H1 (cell line): ENCODE measurements around the gene KIF5A. TPM values are rescaled to one million over a fixed set of nuclear protein-coding genes. Genes with fewer than 3 reads are reported as not detected.
A peak's percentile ranks its signal among the peaks of the same experiment; 100 is the strongest.

Source experiments
- CTCF ChIA-PET: fragments of 300-600 bp; sonication (Branson Sonifier 250); formaldehyde crosslinking; loops from one replicate; lab custom pipeline; 2021; ENCODE audit not compliant: partially characterized antibody; lab: Charles Lee
- POLR2A ChIA-PET: fragments of 300-600 bp; sonication (Branson Sonifier 250); formaldehyde crosslinking; loops from one replicate; lab custom pipeline; 2021; ENCODE audit warnings: inconsistent platforms; ENCODE audit not compliant: partially characterized antibody; lab: Charles Lee
- DNase-seq, 2 experiments: peaks; one replicate each; pipeline versions ENCODE4 v3.0.0 to v3.0.0-alpha.2; 2010 to 2022; ENCODE audit warnings: low spot score in 2 of 2, low read depth in 1 of 2, mixed read lengths in 1 of 2
- FAIRE-seq: peaks from 2 replicates; lab custom pipeline; 2011; peaks lifted over from hg19 to GRCh38; lab: Jason Lieb, UNC
- H2AFZ ChIP-seq: 2 replicates; pipeline ENCODE4 v1.8.1; 2012; ENCODE audit warnings: low read length, inconsistent platforms
- H2AK5ac ChIP-seq: 2 replicates; pipeline ENCODE4 v1.6.1; 2013; ENCODE audit warnings: low read depth, low read length
- H2BK120ac ChIP-seq: replicated peaks from 2 replicates; pipeline ENCODE3; 2013; ENCODE audit warnings: low read depth, low read length, inconsistent platforms
- H2BK12ac ChIP-seq: 2 replicates; pipeline ENCODE4 v1.6.1; 2013; ENCODE audit warnings: low read depth, low read length
- H2BK15ac ChIP-seq: 2 replicates; pipeline ENCODE4 v1.6.1; 2013; ENCODE audit warnings: low read length
- H2BK20ac ChIP-seq: 2 replicates; pipeline ENCODE4 v1.6.1; 2013; ENCODE audit warnings: low read length
- H2BK5ac ChIP-seq: 2 replicates; pipeline ENCODE4 v1.6.1; 2013; ENCODE audit warnings: low read depth, low read length
- H3K14ac ChIP-seq: 2 replicates; pipeline ENCODE4 v1.6.1; 2013; ENCODE audit warnings: inconsistent platforms; ENCODE audit not compliant: insufficient read length
- H3K18ac ChIP-seq: 2 replicates; pipeline ENCODE4 v1.6.1; 2013; ENCODE audit warnings: low read length; ENCODE audit errors: extremely low read depth
- H3K23ac ChIP-seq: 2 replicates; pipeline ENCODE4 v1.6.1; 2013; ENCODE audit warnings: inconsistent platforms; ENCODE audit not compliant: insufficient read length
- H3K23me2 ChIP-seq: 2 replicates; pipeline ENCODE4 v1.6.1; 2013; ENCODE audit warnings: low read depth, low read length
- H3K27ac ChIP-seq: 2 replicates; pipeline ENCODE4 v1.6.1; 2011; ENCODE audit warnings: low read depth, low read length, inconsistent platforms
- H3K27me3 ChIP-seq, 4 experiments: replicated peaks in 1 of 4; 1 replicate in 1 of 4; 2 replicates in 3 of 4; pipeline versions ENCODE4 v1.6.1 to v1.8.1; 2011 to 2013; ENCODE audit warnings: low read length in 3 of 4, mild to moderate bottlenecking in 3 of 4, inconsistent platforms in 2 of 4, mixed read lengths in 2 of 4, moderate library complexity in 1 of 4; ENCODE audit not compliant: control insufficient read depth in 3 of 4, insufficient read depth in 3 of 4; ENCODE audit errors: extremely low read depth in 1 of 4
- H3K36me3 ChIP-seq, 4 experiments: 2 replicates each; pipeline versions ENCODE4 v1.6.1 to v1.8.1; 2011 to 2013; ENCODE audit warnings: mild to moderate bottlenecking in 4 of 4, low read length in 3 of 4, moderate library complexity in 2 of 4, control low read depth in 1 of 4, inconsistent platforms in 1 of 4; ENCODE audit not compliant: insufficient read depth in 4 of 4, control insufficient read depth in 2 of 4
- H3K4ac ChIP-seq: replicated peaks from 2 replicates; pipeline ENCODE3; 2013; ENCODE audit warnings: low read length, low read depth, mixed read lengths, inconsistent platforms; ENCODE audit not compliant: insufficient read length
- H3K4me1 ChIP-seq, 4 experiments: replicated peaks in 1 of 4; 1 replicate in 1 of 4; 2 replicates in 3 of 4; pipeline versions ENCODE4 v1.6.1 to v1.8.1; 2011 to 2013; ENCODE audit warnings: low read length in 3 of 4, inconsistent platforms in 2 of 4, mixed read lengths in 1 of 4; ENCODE audit not compliant: insufficient read depth in 4 of 4, control insufficient read depth in 3 of 4
- H3K4me2 ChIP-seq, 2 experiments: 2 replicates each; pipeline versions ENCODE4 v1.6.1 to v1.8.1; 2011 to 2013; ENCODE audit warnings: low read depth in 2 of 2, low read length in 2 of 2, control low read depth in 1 of 2, inconsistent platforms in 1 of 2, mild to moderate bottlenecking in 1 of 2; ENCODE audit not compliant: insufficient read depth in 1 of 2
- H3K4me3 ChIP-seq, 4 experiments: fragments of 200-600, 300-600 bp in 1 of 4; sonication (generic), shearing (Covaris generic), sonication (Bioruptor Twin) in 1 of 4; 2 replicates each; pipeline versions ENCODE4 v1.5.1 to v1.8.1; 2011 to 2016; ENCODE audit warnings: low read length in 4 of 4, low read depth in 3 of 4, control low read depth in 2 of 4, inconsistent platforms in 2 of 4, mild to moderate bottlenecking in 2 of 4, mixed read lengths in 1 of 4, moderate library complexity in 1 of 4; ENCODE audit not compliant: insufficient read depth in 2 of 4; ENCODE audit errors: extremely low read depth in 1 of 4
- H3K56ac ChIP-seq: replicated peaks from 2 replicates; pipeline ENCODE3; 2013; ENCODE audit warnings: low read depth, mild to moderate bottlenecking, mixed read lengths, low read length, inconsistent platforms; ENCODE audit not compliant: insufficient read length
- H3K79me1 ChIP-seq: 2 replicates; pipeline ENCODE4 v1.6.1; 2013; ENCODE audit warnings: low read depth, low read length, control low read depth
- H3K79me2 ChIP-seq, 2 experiments: 2 replicates each; pipeline versions ENCODE4 v1.6.1 to v1.8.1; 2012 to 2013; ENCODE audit warnings: low read length in 2 of 2, mild to moderate bottlenecking in 2 of 2, inconsistent platforms in 1 of 2; ENCODE audit not compliant: insufficient read depth in 2 of 2, control insufficient read depth in 1 of 2
- H3K9ac ChIP-seq, 4 experiments: replicated peaks in 1 of 4; 1 replicate in 1 of 4; 2 replicates in 3 of 4; pipeline versions ENCODE4 v1.6.1 to v1.8.1; 2011 to 2013; ENCODE audit warnings: low read depth in 3 of 4, low read length in 3 of 4, control low read depth in 2 of 4, mild to moderate bottlenecking in 2 of 4, moderate library complexity in 2 of 4, inconsistent platforms in 1 of 4; ENCODE audit errors: extremely low read depth in 1 of 4
- H3K9me3 ChIP-seq, 2 experiments: 2 replicates each; pipeline versions ENCODE4 v1.6.1 to v1.8.1; 2012 to 2013; ENCODE audit warnings: mild to moderate bottlenecking in 2 of 2, moderate library complexity in 2 of 2, control low read depth in 1 of 2, inconsistent platforms in 1 of 2, low read depth in 1 of 2, low read length in 1 of 2, mixed read lengths in 1 of 2; ENCODE audit not compliant: insufficient read depth in 2 of 2
- H4K20me1 ChIP-seq, 2 experiments: replicated peaks in 1 of 2; 2 replicates each; pipeline versions ENCODE3 to v1.8.1; 2011 to 2013; ENCODE audit warnings: inconsistent platforms in 2 of 2, low read length in 2 of 2, mild to moderate bottlenecking in 1 of 2; ENCODE audit not compliant: insufficient read depth in 2 of 2, control insufficient read depth in 1 of 2
- H4K5ac ChIP-seq: 2 replicates; pipeline ENCODE4 v1.6.1; 2013; ENCODE audit warnings: low read length, low read depth, mixed read lengths, inconsistent platforms; ENCODE audit not compliant: insufficient read length
- H4K8ac ChIP-seq: 2 replicates; pipeline ENCODE4 v1.8.0; 2013; ENCODE audit warnings: mild to moderate bottlenecking, moderate library complexity, low read length, inconsistent platforms; ENCODE audit not compliant: insufficient read depth; ENCODE audit errors: extremely low read depth
- H4K91ac ChIP-seq: replicated peaks from 2 replicates; pipeline ENCODE3; 2013; ENCODE audit warnings: low read length, mixed read lengths, inconsistent platforms; ENCODE audit not compliant: insufficient read length
- KDM4A ChIP-seq: IDR thresholded peaks from one replicate; pipeline ENCODE4 v1.7.1; 2012; ENCODE audit warnings: low read depth, mild to moderate bottlenecking, moderate library complexity, low read length, inconsistent platforms; ENCODE audit not compliant: severe bottlenecking
- PHF8 ChIP-seq: fragments of 200-600 bp; sonication (generic); conservative IDR thresholded peaks from 2 replicates; pipeline ENCODE4 v1.7.1; 2012; ENCODE audit warnings: low read depth, mild to moderate bottlenecking, inconsistent platforms, low read length, moderate library complexity
- TAF1 ChIP-seq: IDR thresholded peaks from 2 replicates; pipeline ENCODE4 v1.6.1; 2011; ENCODE audit warnings: mild to moderate bottlenecking, low read depth, low read length
- WGBS, 2 experiments: shearing (Covaris generic) in 1 of 2; methylation state at CpG; one replicate each; pipeline versions ENCODE4 v1.1.6 to v1.1.7; 2013 to 2015; ENCODE audit warnings: low lambda C conversion rate in 2 of 2, mixed read lengths in 2 of 2, inconsistent platforms in 1 of 2, low coverage in 1 of 2, missing lambda C conversion rate in 1 of 2; ENCODE audit not compliant: insufficient replicate concordance in 2 of 2, insufficient coverage in 1 of 2, insufficient read length in 1 of 2; ENCODE audit errors: extremely low coverage in 1 of 2, missing lambda C conversion rate in 1 of 2; 5-methylcytosine and 5-hydroxymethylcytosine counted together
- polyA plus RNA-seq, 7 experiments: library from polyadenylated mRNA; depleted of rRNA in 3 of 7; stranded (reverse) in 5 of 7; unstranded in 2 of 7; fragments of >200 nt in 5 of 7; fragments of 200-250 nt in 2 of 7; gene quantifications; 1 replicate in 5 of 7; 2 replicates in 1 of 7; 4 replicates in 1 of 7; pipeline versions ENCODE4 v1.2.1 to v1.2.3, GENCODE V29; 2011 to 2013; ENCODE audit warnings: missing spikeins in 2 of 7, mixed read lengths in 2 of 7
- total RNA-seq: library from RNA; stranded (reverse); fragmentation: NEBNext Ultra II Directional; extraction: Animal tissue kit (Norgen Biotek cat#: 25700); gene quantifications from 2 replicates; pipeline ENCODE4 v1.2.1, GENCODE V29; 2021

KIF5A gene
- total and polyA plus RNA-seq, 2 of the 8 experiments (the other 6 are each of a cell fraction or from before 2014, with no cell fraction given) = 10.7 to 21.9 TPM

- DNase-seq (no peak), FAIRE-seq (no peak)
- Histone ChIP-seq H3K14ac (no peak overlapping the region), H2BK15ac (no peak overlapping the region), H3K23ac (no peak overlapping the region), H3K4me1 (peaks cover 7 to 25% (median 10%) of the 10 kb centered on the region in 4 experiments; a peak in 6 of 7 replicates), H3K4me3 (peak overlapping the region; percentile 63 to 90 (median 81)), H3K79me2 (peaks cover 4 to 42% of the 10 kb centered on the region in 2 experiments; a peak in 3 of 4 replicates), H2BK12ac (no peak overlapping the region), H3K79me1 (peaks cover 8% of the 10 kb centered on the region; the same call in 1 of the 2 replicates), H2AFZ (no peak overlapping the region), H3K4ac (no peak overlapping the region), H4K20me1 (peaks cover 6 to 12% of the 10 kb centered on the region in 2 experiments), H2BK120ac (no peak overlapping the region), H2BK5ac (no peak overlapping the region), H4K5ac (no peak overlapping the region), H3K27me3 (peaks cover 0 to 5% (median 3%) of the 10 kb centered on the region in 4 experiments; a peak in 2 of 7 replicates), H3K27ac (no peak overlapping the region), H3K36me3 (no peaks in the 10 kb centered on the region), H3K18ac (no peak overlapping the region), H3K9ac (peak overlapping the region in 1 of 4 experiments; percentile 82; a peak in 3 of 7 replicates), H3K9me3 (no peaks in the 10 kb centered on the region), H3K23me2 (peaks cover 19% of the 10 kb centered on the region), H4K8ac (no peak overlapping the region), H2BK20ac (no peak overlapping the region), H3K56ac (no peak overlapping the region), H2AK5ac (no peak overlapping the region), H4K91ac (no peak overlapping the region), H3K4me2 (peak overlapping the region; percentile 17 to 85; a peak in 3 of 4 replicates)
- CTCF ChIA-PET = interaction anchor here (1.3 kb wide), 2 partner anchors 15 to 371 kb away, joined by 3 read pairs; no protein-coding TSS in a partner anchor
- WGBS, 2 experiments = 31% methylated on average over 9 of the region's 9 CpGs; no CpG with 5 or more reads in 1 of the 2 experiments
- POLR2A ChIA-PET = interaction anchor here (0.6 to 6.6 kb wide), 12 partner anchors 10 to 318 kb away, joined by 3 to 65 read pairs (median 5); partner anchors contain the start of genes DDIT3, SHMT2 and TSPAN31
- no peak for TF ChIP-seq PHF8
- TF ChIP-seq TAF1 = no peak
- no peak for TF ChIP-seq KDM4A
These were observed 2.4 kb upstream of the KIF5A start for GRCh38 chr12:57547288-57548012.
